ENCODE measurements around the gene POLG2.

DNA sequence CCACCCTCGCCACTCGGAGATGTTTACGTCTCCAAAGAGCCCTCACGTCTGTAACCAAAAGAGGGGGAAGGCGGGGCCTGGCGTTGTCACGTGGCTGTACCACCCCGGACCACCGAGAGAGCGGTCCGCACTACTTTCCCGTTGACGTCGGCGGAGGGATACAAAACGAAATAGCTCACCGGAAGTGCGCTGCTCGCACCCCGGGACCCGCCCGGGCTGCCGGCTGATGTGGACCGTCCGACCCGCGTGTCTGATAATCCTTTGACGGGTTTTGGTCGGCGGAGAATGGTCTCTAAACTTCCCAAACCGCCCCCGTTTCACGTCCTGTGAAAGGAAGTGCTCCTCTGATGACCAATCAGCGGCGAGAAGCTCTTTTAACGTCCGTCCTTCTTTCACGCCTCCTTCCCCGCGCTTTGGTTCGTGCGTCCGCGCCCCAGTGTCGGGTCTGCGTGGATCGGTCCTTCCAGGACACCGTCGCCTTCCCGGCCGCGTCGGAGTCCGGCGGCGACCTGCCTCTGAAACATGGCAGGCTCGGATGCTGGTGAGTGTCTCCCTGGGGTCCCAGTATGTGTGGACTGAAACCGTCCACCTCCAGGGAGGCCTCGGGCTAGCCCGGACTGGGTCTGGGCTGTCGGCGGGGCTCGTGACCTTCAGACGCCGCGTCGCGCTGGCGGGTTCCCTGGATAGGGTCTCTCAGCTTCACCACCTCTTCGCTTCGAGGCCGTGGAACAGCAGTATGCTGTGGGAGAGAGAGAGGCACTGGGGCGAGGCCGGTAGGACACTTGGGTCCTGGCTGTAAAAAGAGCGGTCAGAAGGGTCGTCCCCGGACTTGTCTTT lies 9.9 kb upstream of the POLG2 start, which contains the start of gene CEP95:
- TF ChIP-seq, protein P1, sequence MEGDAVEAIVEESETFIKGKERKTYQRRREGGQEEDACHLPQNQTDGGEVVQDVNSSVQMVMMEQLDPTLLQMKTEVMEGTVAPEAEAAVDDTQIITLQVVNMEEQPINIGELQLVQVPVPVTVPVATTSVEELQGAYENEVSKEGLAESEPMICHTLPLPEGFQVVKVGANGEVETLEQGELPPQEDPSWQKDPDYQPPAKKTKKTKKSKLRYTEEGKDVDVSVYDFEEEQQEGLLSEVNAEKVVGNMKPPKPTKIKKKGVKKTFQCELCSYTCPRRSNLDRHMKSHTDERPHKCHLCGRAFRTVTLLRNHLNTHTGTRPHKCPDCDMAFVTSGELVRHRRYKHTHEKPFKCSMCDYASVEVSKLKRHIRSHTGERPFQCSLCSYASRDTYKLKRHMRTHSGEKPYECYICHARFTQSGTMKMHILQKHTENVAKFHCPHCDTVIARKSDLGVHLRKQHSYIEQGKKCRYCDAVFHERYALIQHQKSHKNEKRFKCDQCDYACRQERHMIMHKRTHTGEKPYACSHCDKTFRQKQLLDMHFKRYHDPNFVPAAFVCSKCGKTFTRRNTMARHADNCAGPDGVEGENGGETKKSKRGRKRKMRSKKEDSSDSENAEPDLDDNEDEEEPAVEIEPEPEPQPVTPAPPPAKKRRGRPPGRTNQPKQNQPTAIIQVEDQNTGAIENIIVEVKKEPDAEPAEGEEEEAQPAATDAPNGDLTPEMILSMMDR (IDR thresholded peaks at IDR 0.05; ENCODE audit: poor library complexity, severe bottlenecking) = no peak
- peak; percentile 83 for TF ChIP-seq POLR2AphosphoS5 (IDR thresholded peaks at IDR 0.05)
- TF ChIP-seq SMC3 (conservative IDR thresholded peaks at IDR 0.05; ENCODE audit: poor library complexity) = peak; percentile 3
